Left lung (tissue), 10 donors: ENCODE data around the gene ANKS1A. TPM values are rescaled to one million over a fixed set of nuclear protein-coding genes. Genes with fewer than 3 reads are reported as not detected.

Source experiments
- ATAC-seq: fragments of 200-7000 bp; cut with Tn5 transposase; one replicate; pipeline ENCODE4 v1.9.1; 2020; ENCODE audit warnings: moderate library complexity
- DNase-seq, 4 donors: peaks; one replicate each; pipeline ENCODE4 v3.0.0-alpha.2; 2013 to 2020
- H3K27ac ChIP-seq, 2 donors: fragments of 200-600 bp; sonication (generic) in 1 of 2; one replicate each; pipeline versions ENCODE4 v1.5.0 to v1.8.0; 2020 to 2021
- H3K27me3 ChIP-seq, 2 donors: fragments of 200-600 bp; sonication (generic) in 1 of 2; one replicate each; pipeline versions ENCODE4 v1.5.0 to v1.8.0; 2020 to 2021
- H3K36me3 ChIP-seq, 2 donors: fragments of 200-600 bp; sonication (generic) in 1 of 2; one replicate each; pipeline versions ENCODE4 v1.5.0 to v1.8.0; 2020 to 2021
- H3K4me1 ChIP-seq, 2 donors: fragments of 200-600 bp; one replicate each; pipeline ENCODE4 v1.8.0; 2021
- H3K4me3 ChIP-seq, 2 donors: fragments of 200-600 bp; sonication (generic) in 1 of 2; one replicate each; pipeline versions ENCODE4 v1.5.0 to v1.8.0; 2020 to 2021; ENCODE audit warnings: mild to moderate bottlenecking in 1 of 2
- H3K9me3 ChIP-seq, 2 donors: fragments of 200-600 bp; sonication (generic) in 1 of 2; one replicate each; pipeline versions ENCODE4 v1.5.0 to v1.8.0; 2020 to 2021
- CTCF ChIP-seq, 2 donors: fragments of 200-600 bp; sonication (generic) in 1 of 2; IDR thresholded peaks; one replicate each; pipeline versions ENCODE4 v1.5.0 to v1.8.0; 2021; ENCODE audit warnings: antibody characterized with exemption in 2 of 2
- intact Hi-C, 2 donors: fragments of 100-400 bp; cut with DNase I; formaldehyde crosslinking; loops; one replicate each; pipeline versions ENCODE4 v1.11.2 to v1.14.2; 2022
- polyA plus RNA-seq, 6 donors: library from polyadenylated mRNA; unstranded; fragments of 120-200 nt; gene quantifications; one replicate each; pipeline ENCODE4 v1.2.1, GENCODE V29; 2013; ENCODE audit not compliant: insufficient read length in 6 of 6
- total RNA-seq, 2 donors: library from RNA; stranded (reverse); fragmentation: NEBNext Ultra II Directional; extraction: Animal tissue kit (Norgen Biotek cat#: 25700); gene quantifications; one replicate each; pipeline ENCODE4 v1.2.1, GENCODE V29; 2021
- donor health status: DM: no; HTN: yes; CAD: no.
- donor health status: DM: no; HTN: no; CAD: no.

Gene ANKS1A
- total and polyA plus RNA-seq, 8 donors = 23.0 to 45.4 (median 26.4) TPM

GRCh38 chr6:35076997-35077712 lies 188.1 kb downstream of the ANKS1A start:
- no peak overlapping the region for H3K4me3 ChIP-seq
- no peaks in the 10 kb centered on the region for H3K27me3 ChIP-seq
- H3K27ac ChIP-seq = no peak overlapping the region
- intact Hi-C loops = no loop called here
- H3K9me3 ChIP-seq = no peaks in the 10 kb centered on the region
- H3K36me3 ChIP-seq = peaks cover 0 to 91% of the 10 kb centered on the region in 2 donors
- ATAC-seq (no peak), DNase-seq (no peak)
- TF ChIP-seq CTCF (IDR thresholded peaks at IDR 0.05) = no peak
- H3K4me1 ChIP-seq = peaks cover 0 to 10% of the 10 kb centered on the region in 2 donors

GRCh38 chr6:35077713-35078105 lies 188.7 kb downstream of the ANKS1A start:
- Histone ChIP-seq H3K36me3 (peaks cover 0 to 91% of the 10 kb centered on the region in 2 donors), H3K4me3 (no peak overlapping the region), H3K9me3 (no peaks in the 10 kb centered on the region), H3K4me1 (peaks cover 0 to 10% of the 10 kb centered on the region in 2 donors), H3K27ac (no peak overlapping the region), H3K27me3 (no peaks in the 10 kb centered on the region)
- ATAC-seq (no peak), DNase-seq (no peak)
- TF ChIP-seq CTCF (IDR thresholded peaks at IDR 0.05) = no peak
- intact Hi-C loops = no loop called here

- intact Hi-C loops = no loop called here
- TF ChIP-seq CTCF (IDR thresholded peaks at IDR 0.05) = no peak
- DNase-seq (no peak), ATAC-seq (no peak)
- Histone ChIP-seq H3K4me1 (peaks cover 0 to 10% of the 10 kb centered on the region in 2 donors), H3K27me3 (no peaks in the 10 kb centered on the region), H3K4me3 (no peak overlapping the region), H3K9me3 (no peaks in the 10 kb centered on the region), H3K36me3 (peaks cover 0 to 91% of the 10 kb centered on the region in 2 donors), H3K27ac (no peak overlapping the region)
Measured at GRCh38 chr6:35078226-35078850, 189.3 kb downstream of the ANKS1A start.

GRCh38 chr6:35078896-35079295 lies 189.8 kb downstream of the ANKS1A start:
- intact Hi-C loops = no loop called here
- peaks cover 0 to 10% of the 10 kb centered on the region in 2 donors for H3K4me1 ChIP-seq
- no peaks in the 10 kb centered on the region for H3K9me3 ChIP-seq
- peaks cover 0 to 92% of the 10 kb centered on the region in 2 donors for H3K36me3 ChIP-seq
- no peak for TF ChIP-seq CTCF (IDR thresholded peaks at IDR 0.05)
- no peak overlapping the region for H3K27ac ChIP-seq
- H3K4me3 ChIP-seq = no peak overlapping the region
- H3K27me3 ChIP-seq = no peaks in the 10 kb centered on the region
- DNase-seq (peak in 1 of 4 donors; percentile 13), ATAC-seq (no peak)

GRCh38 chr6:35079311-35080000 lies 190.4 kb downstream of the ANKS1A start:
- Histone ChIP-seq H3K4me3 (no peak overlapping the region), H3K4me1 (peaks cover 0 to 10% of the 10 kb centered on the region in 2 donors), H3K27me3 (no peaks in the 10 kb centered on the region), H3K27ac (no peak overlapping the region), H3K36me3 (peaks cover 0 to 92% of the 10 kb centered on the region in 2 donors), H3K9me3 (no peaks in the 10 kb centered on the region)
- ATAC-seq = no peak
- no peak for TF ChIP-seq CTCF (IDR thresholded peaks at IDR 0.05)
- peak in 1 of 4 donors; percentile 21 for DNase-seq
- intact Hi-C loops = no loop called here
